Heart right ventricle (tissue), 16 donors: ENCODE data around the gene NTRK1. TPM values are rescaled to one million over a fixed set of nuclear protein-coding genes. Genes with fewer than 3 reads are reported as not detected.

ENCODE experiments used
- ATAC-seq, 8 donors: fragments of 200-7000 bp; cut with Tn5 transposase; one replicate each; pipeline ENCODE4 v1.9.1; 2020; ENCODE audit warnings: mild to moderate bottlenecking in 8 of 8, moderate library complexity in 8 of 8, moderate number of reproducible peaks in 1 of 8
- DNase-seq, 2 donors: peaks; one replicate each; pipeline ENCODE4 v3.0.0-alpha.2; 2020
- H3K27ac ChIP-seq, 10 donors: fragments of 200-600 bp; sonication (generic) in 2 of 10; one replicate each; pipeline versions ENCODE4 v1.5.0 to v1.8.0; 2020 to 2022; ENCODE audit warnings: mild to moderate bottlenecking in 3 of 10
- H3K27me3 ChIP-seq, 7 donors: fragments of 200-600 bp; one replicate each; pipeline ENCODE4 v1.8.0; 2021 to 2022; ENCODE audit warnings: mild to moderate bottlenecking in 2 of 7
- H3K36me3 ChIP-seq, 9 donors: fragments of 200-600 bp; sonication (generic) in 1 of 9; one replicate each; pipeline versions ENCODE4 v1.5.0 to v1.8.0; 2020 to 2022; ENCODE audit warnings: mild to moderate bottlenecking in 2 of 9
- H3K4me1 ChIP-seq, 9 donors: fragments of 200-600 bp; sonication (generic) in 1 of 9; one replicate each; pipeline versions ENCODE4 v1.5.0 to v1.8.0; 2020 to 2022; ENCODE audit warnings: mild to moderate bottlenecking in 4 of 9
- H3K4me3 ChIP-seq, 10 donors: fragments of 200-600 bp; sonication (generic) in 2 of 10; one replicate each; pipeline versions ENCODE4 v1.5.0 to v1.8.0; 2020 to 2022; ENCODE audit warnings: mild to moderate bottlenecking in 7 of 10, moderate library complexity in 2 of 10
- H3K9me3 ChIP-seq, 11 donors: fragments of 200-600 bp in 10 of 11; sonication (generic) in 2 of 11; one replicate each; pipeline versions ENCODE4 v1.5.0 to v1.8.0; 2013 to 2022; ENCODE audit warnings: mild to moderate bottlenecking in 2 of 11, control low read depth in 1 of 11, moderate library complexity in 1 of 11
- WGBS, 2 donors: extraction: QIAGEN DNeasy Blood & Tissue Kit; methylation state at CpG; one replicate each; pipeline ENCODE4 v1.1.7; 2013; ENCODE audit warnings: inconsistent platforms in 1 of 2; 5-methylcytosine and 5-hydroxymethylcytosine counted together
- intact Hi-C, 10 donors: fragments of 100-400 bp; cut with DNase I; formaldehyde crosslinking; loops; one replicate each; pipeline versions ENCODE4 v1.11.1 to v1.14.2; 2022
- polyA plus RNA-seq, 2 donors: library from polyadenylated mRNA; stranded (reverse); fragments of 200-250 nt; gene quantifications; one replicate each; pipeline ENCODE4 v1.2.3, GENCODE V29; 2013
- total RNA-seq, 10 donors: library from RNA; stranded (reverse); fragmentation: NEBNext Ultra II Directional in 3 of 10; extraction: Animal tissue kit (Norgen Biotek cat#: 25700) in 3 of 10; gene quantifications; one replicate each; pipeline versions ENCODE4 v1.2.1 to v1.2.4, GENCODE V29; 2021 to 2023
- TF ChIP-seq, protein P1 (sequence below), 9 donors: fragments of 200-600 bp; sonication (generic) in 2 of 9; IDR thresholded peaks; one replicate each; pipeline versions ENCODE4 v1.5.0 to v1.8.0; 2021 to 2022; ENCODE audit warnings: antibody characterized with exemption in 9 of 9, mild to moderate bottlenecking in 5 of 9, moderate library complexity in 1 of 9
- donor health status: Arrhythmogenic right ventricular cardiomyopathy.
- donor health status: ischemic (EF 13 %, LVEDD 7.1; RV severe dilation, severe dysfunction).
- donor health status: healthy with polysubstance abuse.
- donor health status: DM: no; HTN: yes; CAD: no.
- donor health status: DM: no; HTN: no; CAD: no.
- donor health status: ischemic (EF 25% LVEDD 6.9; RV normal size, moderate dysfunction).
- donor health status: ischemic (EF 25% LVEDD 5.7; RV mildly dilated, moderate dysfunction).
- donor health status: healthy.
- donor health status: DM: yes; HTN: yes; CAD: no.
- donor health status: Ischemic cardiomyopathy.
- donor health status: ischemic (EF 35%, LVEDD 5.7; RV mildly dilated, moderate dysfunction).
- donor health status: nonischemic (EF 11% LVEDD 7.7; RV severe dilation, severe dysfunction).
- donor health status: DM: yes; HTN: yes; CAD: no.
- donor health status: PGD.
- donor health status: ischemic (EF 29% LVEDD 5.4; RV normal size, mild dysfunction).
- donor health status: nonischemic (EF 23%, LVEDD 6.1; RV moderate dilation, normal function).

The NTRK1 gene
- total and polyA plus RNA-seq, 12 donors: 0.15 to 3.7 (median 0.69) TPM

GRCh38 chr1:156898161-156898566, 37.5 kb downstream of the NTRK1 start:
- H3K4me1 ChIP-seq: peaks cover 33 to 96% (median 91%) of the 10 kb centered on the region in 9 donors
- no peaks in the 10 kb centered on the region for H3K36me3 ChIP-seq
- TF ChIP-seq, protein P1, sequence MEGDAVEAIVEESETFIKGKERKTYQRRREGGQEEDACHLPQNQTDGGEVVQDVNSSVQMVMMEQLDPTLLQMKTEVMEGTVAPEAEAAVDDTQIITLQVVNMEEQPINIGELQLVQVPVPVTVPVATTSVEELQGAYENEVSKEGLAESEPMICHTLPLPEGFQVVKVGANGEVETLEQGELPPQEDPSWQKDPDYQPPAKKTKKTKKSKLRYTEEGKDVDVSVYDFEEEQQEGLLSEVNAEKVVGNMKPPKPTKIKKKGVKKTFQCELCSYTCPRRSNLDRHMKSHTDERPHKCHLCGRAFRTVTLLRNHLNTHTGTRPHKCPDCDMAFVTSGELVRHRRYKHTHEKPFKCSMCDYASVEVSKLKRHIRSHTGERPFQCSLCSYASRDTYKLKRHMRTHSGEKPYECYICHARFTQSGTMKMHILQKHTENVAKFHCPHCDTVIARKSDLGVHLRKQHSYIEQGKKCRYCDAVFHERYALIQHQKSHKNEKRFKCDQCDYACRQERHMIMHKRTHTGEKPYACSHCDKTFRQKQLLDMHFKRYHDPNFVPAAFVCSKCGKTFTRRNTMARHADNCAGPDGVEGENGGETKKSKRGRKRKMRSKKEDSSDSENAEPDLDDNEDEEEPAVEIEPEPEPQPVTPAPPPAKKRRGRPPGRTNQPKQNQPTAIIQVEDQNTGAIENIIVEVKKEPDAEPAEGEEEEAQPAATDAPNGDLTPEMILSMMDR (IDR thresholded peaks at IDR 0.05): no peak
- no peaks in the 10 kb centered on the region for H3K9me3 ChIP-seq
- peak; percentile 66 to 76 for DNase-seq
- H3K4me3 ChIP-seq: peak overlapping the region in 7 of 10 donors; percentile 9 to 64 (median 30)
- intact Hi-C loops: loop anchor here in 1 of 10 donors (10.0 kb wide), 1 partner anchor 233 kb away; no protein-coding TSS in a partner anchor
- 24 to 37% methylated on average over 9 to 13 of the region's 13 CpGs for WGBS, 2 donors
- peaks cover 0 to 21% (median 7%) of the 10 kb centered on the region in 7 donors for H3K27me3 ChIP-seq
- ATAC-seq: peak; percentile 38 to 66 (median 50)
- H3K27ac ChIP-seq: peak overlapping the region; percentile 54 to 98 (median 93)

DNA sequence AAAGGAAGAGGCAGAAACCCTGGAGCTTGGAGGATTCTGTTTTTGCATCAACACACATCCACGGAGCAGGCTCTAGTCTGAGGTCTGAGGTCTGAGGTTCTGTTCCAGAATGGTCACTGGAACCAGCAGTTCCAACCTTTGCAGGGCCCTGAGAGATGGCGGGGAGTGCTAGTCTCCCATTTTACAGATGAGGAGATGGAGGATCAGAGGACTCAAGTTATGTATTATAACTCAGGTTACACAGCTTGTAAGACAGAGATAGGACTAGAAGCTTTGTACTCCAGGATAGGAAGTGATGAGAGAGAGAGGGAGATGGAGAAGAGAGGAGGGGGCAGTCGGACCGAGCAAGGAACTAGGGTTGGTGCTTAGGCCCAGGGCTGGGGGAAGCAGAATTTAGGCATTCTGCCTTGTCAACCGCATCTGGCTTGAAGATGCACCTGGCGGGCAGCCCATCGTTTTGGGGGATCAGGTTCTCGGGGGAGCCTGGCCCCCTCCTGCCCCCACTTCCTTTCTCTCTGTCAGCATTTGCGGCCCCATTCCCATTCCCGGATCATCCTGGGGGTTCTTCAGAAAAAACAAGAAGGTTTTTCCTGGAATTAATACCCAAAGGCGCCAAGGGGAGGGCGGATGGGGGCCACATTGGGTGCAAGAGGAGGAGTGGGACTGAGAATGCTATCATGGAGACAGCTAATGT, 38.5 kb downstream of the NTRK1 start:
- no peaks in the 10 kb centered on the region for H3K9me3 ChIP-seq
- ATAC-seq (no peak), DNase-seq (no peak)
- WGBS, 2 donors: 71% methylated on average over 12 of the region's 12 CpGs
- H3K4me3 ChIP-seq: peak overlapping the region in 2 of 10 donors; percentile 40 to 64
- H3K27me3 ChIP-seq: peaks cover 0 to 11% (median 0%) of the 10 kb centered on the region in 7 donors
- H3K36me3 ChIP-seq: no peaks in the 10 kb centered on the region
- H3K27ac ChIP-seq: peak overlapping the region in 9 of 10 donors; percentile 36 to 98 (median 92)
- intact Hi-C loops: loop anchor here in 1 of 10 donors (10.0 kb wide), 1 partner anchor 234 kb away; no protein-coding TSS in a partner anchor
- peaks cover 32 to 100% (median 93%) of the 10 kb centered on the region in 9 donors for H3K4me1 ChIP-seq
- TF ChIP-seq, protein P1 (IDR thresholded peaks at IDR 0.05): no peak

DNA sequence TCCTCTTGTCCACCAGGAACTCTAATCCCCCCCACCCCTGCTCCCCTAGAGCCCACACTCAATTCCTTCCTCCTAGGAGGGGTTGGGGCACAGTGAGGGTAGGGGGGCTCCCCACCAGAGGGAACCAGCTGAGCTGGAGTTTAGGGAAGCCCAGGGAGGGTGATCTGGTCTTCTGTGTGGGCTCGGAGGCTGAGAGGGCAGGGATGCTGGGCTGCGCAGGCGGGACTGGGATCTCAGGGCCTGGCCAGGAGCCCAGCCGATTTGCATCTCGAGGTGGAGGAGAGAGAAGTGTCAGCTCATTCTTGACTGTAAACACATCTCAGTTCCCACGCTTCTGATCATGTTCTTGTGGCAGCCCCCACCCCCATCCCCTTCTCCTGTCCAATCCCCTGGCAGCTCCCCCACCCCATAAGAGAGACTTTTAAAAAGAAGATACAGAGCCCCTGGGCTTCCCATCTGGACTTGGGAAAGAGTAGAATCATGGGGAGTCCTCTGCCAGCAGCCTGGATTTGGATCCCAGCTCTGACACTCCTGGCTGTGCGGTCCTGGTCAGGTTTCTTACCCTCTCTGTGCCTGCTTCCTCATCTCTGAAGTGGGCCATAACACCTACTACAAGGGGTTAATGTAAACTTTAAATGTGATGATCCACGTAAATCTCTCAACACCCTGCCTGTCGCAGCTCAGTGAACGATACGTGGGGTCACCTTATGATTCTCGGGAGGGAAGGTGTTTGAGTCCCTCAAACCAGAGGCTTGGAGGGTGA, 39.5 kb downstream of the NTRK1 start:
- Histone ChIP-seq H3K27ac (peak overlapping the region in 7 of 10 donors; percentile 4 to 98 (median 39)), H3K4me1 (peaks cover 32 to 100% (median 96%) of the 10 kb centered on the region in 9 donors), H3K4me3 (no peak overlapping the region), H3K36me3 (peaks cover 0 to 10% (median 0%) of the 10 kb centered on the region in 9 donors), H3K27me3 (peaks cover 0 to 1% (median 0%) of the 10 kb centered on the region in 7 donors), H3K9me3 (no peaks in the 10 kb centered on the region)
- intact Hi-C loops: loop anchor here in 1 of 10 donors (10.0 kb wide), 1 partner anchor 235 kb away; no protein-coding TSS in a partner anchor
- DNase-seq (no peak), ATAC-seq (no peak)
- 48 to 53% methylated on average over 12 of the region's 12 CpGs for WGBS, 2 donors
- TF ChIP-seq, protein P1 (IDR thresholded peaks at IDR 0.05): no peak

- Histone ChIP-seq H3K4me1 (peaks cover 29 to 99% (median 87%) of the 10 kb centered on the region in 9 donors), H3K27me3 (no peaks in the 10 kb centered on the region), H3K27ac (peak overlapping the region in 8 of 10 donors; percentile 20 to 98 (median 44)), H3K4me3 (peak overlapping the region in 1 of 10 donors; percentile 16), H3K9me3 (no peaks in the 10 kb centered on the region), H3K36me3 (peaks cover 0 to 16% (median 0%) of the 10 kb centered on the region in 9 donors)
- TF ChIP-seq, protein P1 (IDR thresholded peaks at IDR 0.05): no peak
- intact Hi-C loops: no loop called here
- 52% methylated on average over 6 of the region's 6 CpGs for WGBS, 2 donors
- DNase-seq (no peak), ATAC-seq (no peak)
Observed at GRCh38 chr1:156900896-156901589, 40.4 kb downstream of the NTRK1 start.
